Neural crest cell (in vitro differentiated cells): ENCODE measurements around the gene LIAS. TPM values are rescaled to one million over a fixed set of nuclear protein-coding genes. Genes with fewer than 3 reads are reported as not detected.
"Not testable (repeated sequence)": the region's sequence is repeated elsewhere in the genome, so short reads cannot be mapped to it uniquely, and the experiment has no call there.

ENCODE experiments used
- DNase-seq: peaks from one replicate; pipeline ENCODE4 v3.0.0; 2021; ENCODE audit warnings: low read depth, mixed read lengths, low spot score
- H3K27ac Mint-ChIP-seq: one replicate; pipeline ENCODE4 v1.8.0; 2021; ENCODE audit warnings: mild to moderate bottlenecking, mixed read lengths; ENCODE audit not compliant: unreplicated experiment
- H3K27me3 Mint-ChIP-seq: 2 replicates; pipeline ENCODE4 v1.8.0; 2021; ENCODE audit warnings: low read depth, mild to moderate bottlenecking, mixed read lengths
- H3K36me3 Mint-ChIP-seq: 2 replicates; pipeline ENCODE4 v1.8.0; 2021; ENCODE audit warnings: low read depth, mild to moderate bottlenecking, mixed read lengths
- H3K4me1 Mint-ChIP-seq: 2 replicates; pipeline ENCODE4 v1.8.0; 2021; ENCODE audit warnings: mixed read lengths
- H3K4me3 Mint-ChIP-seq: one replicate; pipeline ENCODE4 v1.8.0; 2021; ENCODE audit warnings: mild to moderate bottlenecking, mixed read lengths
- H3K9me3 Mint-ChIP-seq: 2 replicates; pipeline ENCODE4 v1.8.0; 2021; ENCODE audit warnings: mixed read lengths
- total RNA-seq: library from RNA; stranded (reverse); gene quantifications from 2 replicates; pipeline ENCODE4 v1.2.1, GENCODE V29; 2021
- TF ChIP-seq, protein P1 (sequence below): fragments of 200-600 bp; sonication (generic); conservative IDR thresholded peaks from 2 replicates; pipeline ENCODE4 v1.5.0; 2021; ENCODE audit warnings: antibody characterized with exemption, mild to moderate bottlenecking

Gene LIAS
- total RNA-seq, 1 donor from 2014 or later, result 19.0 TPM

DNA sequence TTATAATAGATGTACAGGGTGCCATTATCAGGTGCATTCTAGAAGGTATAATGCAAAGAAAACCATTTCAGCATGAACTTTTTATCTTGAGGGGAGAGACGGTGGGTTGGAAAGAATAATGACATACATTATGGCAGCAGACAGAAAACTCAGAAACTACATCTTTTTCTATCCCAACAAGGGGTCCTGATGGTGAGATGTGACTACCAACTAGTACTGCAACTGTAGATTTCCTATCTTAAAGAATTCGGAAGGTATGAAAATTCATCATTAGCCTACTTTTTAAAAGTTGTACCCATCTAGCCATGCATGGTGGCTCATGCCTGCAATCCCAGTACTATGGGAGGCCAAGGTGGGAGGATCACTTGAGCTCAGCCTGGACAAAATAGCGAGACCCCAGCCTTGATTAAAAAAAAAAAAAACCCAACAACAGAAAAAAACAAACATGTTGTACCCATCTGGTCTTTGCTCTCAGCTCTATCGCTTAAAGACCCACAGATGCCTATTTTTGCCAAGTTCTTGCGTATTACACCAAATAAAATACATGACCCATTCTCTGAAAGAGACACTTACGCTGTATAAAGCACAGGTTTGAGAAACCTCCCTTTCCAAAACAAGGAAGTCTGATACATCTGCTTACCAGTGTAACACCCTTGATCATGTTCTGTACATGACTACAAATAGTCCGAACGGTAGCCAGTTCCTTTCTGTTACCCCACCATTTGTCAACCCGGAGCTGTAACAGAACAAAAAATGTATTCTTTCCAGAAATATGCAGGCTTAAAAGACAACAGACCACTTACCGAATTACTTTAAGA is 1.7 kb upstream of the LIAS start:
- Mint-ChIP-seq H3K27ac (peak overlapping the region; percentile 99), H3K9me3 (no peaks in the 10 kb centered on the region), H3K4me3 (peak overlapping the region; percentile 96), H3K36me3 (peaks cover 32% of the 10 kb centered on the region), H3K4me1 (peaks cover 44% of the 10 kb centered on the region), H3K27me3 (no peaks in the 10 kb centered on the region)
- TF ChIP-seq, protein P1, sequence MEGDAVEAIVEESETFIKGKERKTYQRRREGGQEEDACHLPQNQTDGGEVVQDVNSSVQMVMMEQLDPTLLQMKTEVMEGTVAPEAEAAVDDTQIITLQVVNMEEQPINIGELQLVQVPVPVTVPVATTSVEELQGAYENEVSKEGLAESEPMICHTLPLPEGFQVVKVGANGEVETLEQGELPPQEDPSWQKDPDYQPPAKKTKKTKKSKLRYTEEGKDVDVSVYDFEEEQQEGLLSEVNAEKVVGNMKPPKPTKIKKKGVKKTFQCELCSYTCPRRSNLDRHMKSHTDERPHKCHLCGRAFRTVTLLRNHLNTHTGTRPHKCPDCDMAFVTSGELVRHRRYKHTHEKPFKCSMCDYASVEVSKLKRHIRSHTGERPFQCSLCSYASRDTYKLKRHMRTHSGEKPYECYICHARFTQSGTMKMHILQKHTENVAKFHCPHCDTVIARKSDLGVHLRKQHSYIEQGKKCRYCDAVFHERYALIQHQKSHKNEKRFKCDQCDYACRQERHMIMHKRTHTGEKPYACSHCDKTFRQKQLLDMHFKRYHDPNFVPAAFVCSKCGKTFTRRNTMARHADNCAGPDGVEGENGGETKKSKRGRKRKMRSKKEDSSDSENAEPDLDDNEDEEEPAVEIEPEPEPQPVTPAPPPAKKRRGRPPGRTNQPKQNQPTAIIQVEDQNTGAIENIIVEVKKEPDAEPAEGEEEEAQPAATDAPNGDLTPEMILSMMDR, result no peak
- DNase-seq, result no peak

DNA sequence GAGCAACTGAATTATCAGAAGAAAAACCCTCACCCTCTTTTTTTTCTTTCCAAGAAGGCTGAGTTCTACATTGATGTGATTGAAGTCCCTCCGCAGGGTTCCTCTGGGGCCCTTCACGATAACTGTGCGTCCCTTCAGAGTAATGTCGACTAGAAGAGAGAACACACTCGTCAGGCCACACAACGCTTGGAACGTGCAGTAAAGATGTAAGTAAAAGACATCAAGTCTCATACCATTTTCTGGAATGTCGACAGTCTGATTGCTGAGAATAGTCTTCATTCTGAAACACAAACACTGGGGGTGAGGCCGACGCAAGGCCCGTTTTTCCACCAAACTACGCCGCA is 723 bp upstream of the LIAS start:
- not testable (repeated sequence) for H3K9me3 Mint-ChIP-seq, H3K27me3 Mint-ChIP-seq, DNase-seq
- Mint-ChIP-seq H3K4me1 (peaks cover 43% of the 10 kb centered on the region), H3K27ac (peak overlapping the region; percentile 99), H3K36me3 (peaks cover 26% of the 10 kb centered on the region), H3K4me3 (peak overlapping the region; percentile 96)

DNA sequence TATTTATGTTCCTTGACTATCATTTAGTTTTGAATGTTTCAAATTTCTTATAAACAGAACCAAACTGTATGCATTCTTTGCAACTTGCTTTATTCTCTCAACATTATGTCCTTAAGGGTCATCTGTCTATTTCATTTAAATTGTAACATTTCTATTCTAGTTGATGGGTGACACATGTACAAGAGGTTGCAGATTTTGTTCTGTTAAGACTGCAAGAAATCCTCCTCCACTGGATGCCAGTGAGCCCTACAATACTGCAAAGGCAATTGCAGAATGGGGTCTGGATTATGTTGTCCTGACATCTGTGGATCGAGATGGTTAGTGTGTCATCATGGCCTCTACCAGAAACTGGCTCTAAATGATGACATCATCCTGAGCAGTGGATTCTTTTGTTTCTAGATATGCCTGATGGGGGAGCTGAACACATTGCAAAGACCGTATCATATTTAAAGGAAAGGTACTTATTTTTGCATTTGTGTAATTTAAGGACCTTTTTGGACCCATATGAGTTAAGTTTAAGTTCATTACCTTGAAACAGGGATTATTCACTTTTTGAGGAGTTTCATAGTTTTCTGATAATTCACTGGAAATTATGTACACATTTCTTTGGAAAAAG is 6.1 kb downstream of the LIAS start:
- Mint-ChIP-seq H3K27ac (no peak overlapping the region), H3K36me3 (peaks cover 2% of the 10 kb centered on the region), H3K4me1 (peaks cover 9% of the 10 kb centered on the region), H3K27me3 (no peaks in the 10 kb centered on the region), H3K9me3 (no peaks in the 10 kb centered on the region), H3K4me3 (no peak overlapping the region)
- TF ChIP-seq, protein P1, result no peak
- DNase-seq, result no peak

DNA sequence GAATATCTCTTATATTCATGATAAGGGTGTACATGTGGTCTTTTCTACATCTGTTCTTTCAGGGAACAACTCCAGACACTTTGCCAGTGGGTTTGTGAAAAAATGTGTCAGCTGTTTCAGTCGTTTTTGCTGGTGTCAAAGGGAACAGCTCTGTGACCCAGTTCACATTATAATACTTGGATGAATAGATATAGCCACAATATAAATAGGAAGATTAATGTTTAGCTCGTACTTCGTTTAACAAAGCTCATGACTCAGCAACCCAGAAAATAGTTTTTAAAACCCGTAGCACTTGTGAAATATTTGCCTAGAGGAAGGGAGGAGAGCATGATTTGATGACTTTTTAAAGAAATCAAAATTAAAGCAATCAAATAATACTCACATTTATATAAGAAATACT is 7.9 kb downstream of the LIAS start:
- H3K27ac Mint-ChIP-seq, result no peak overlapping the region
- no peaks in the 10 kb centered on the region for H3K27me3 Mint-ChIP-seq
- no peak for DNase-seq

DNA sequence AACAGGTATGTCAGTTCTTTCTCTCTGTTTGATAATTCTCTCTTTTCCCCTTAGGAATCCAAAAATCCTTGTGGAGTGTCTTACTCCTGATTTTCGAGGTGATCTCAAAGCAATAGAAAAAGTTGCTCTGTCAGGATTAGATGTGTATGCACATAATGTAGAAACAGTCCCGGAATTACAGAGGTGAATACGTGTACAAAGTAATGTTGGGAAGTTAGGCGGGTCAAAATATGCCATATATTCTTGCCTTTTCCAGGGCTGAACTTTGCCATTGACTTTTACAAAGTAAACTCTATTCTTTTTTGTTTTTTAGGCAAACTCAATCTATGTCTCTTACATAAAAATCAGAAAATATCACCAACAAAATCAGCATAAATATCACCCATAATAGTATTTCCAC is 8.6 kb downstream of the LIAS start:
- no peaks in the 10 kb centered on the region for H3K27me3 Mint-ChIP-seq
- no peak for DNase-seq
- H3K4me3 Mint-ChIP-seq, result no peak overlapping the region
- H3K36me3 Mint-ChIP-seq, result peaks cover 2% of the 10 kb centered on the region
- peaks cover 8% of the 10 kb centered on the region for H3K4me1 Mint-ChIP-seq
- TF ChIP-seq, protein P1, result no peak
- no peaks in the 10 kb centered on the region for H3K9me3 Mint-ChIP-seq
- no peak overlapping the region for H3K27ac Mint-ChIP-seq

More for the DNA sequence above, 7.9 kb downstream of the LIAS start:
- Mint-ChIP-seq H3K9me3 (no peaks in the 10 kb centered on the region), H3K36me3 (peaks cover 2% of the 10 kb centered on the region), H3K4me1 (peaks cover 8% of the 10 kb centered on the region), H3K4me3 (no peak overlapping the region)
- TF ChIP-seq, protein P1, result no peak
